ENCODE measurements around the gene LDAH. TPM values are rescaled to one million over a fixed set of nuclear protein-coding genes. Genes with fewer than 3 reads are reported as not detected.

The LDAH gene
- total and polyA plus RNA-seq, 4 donors = 5.0 to 30.8 (median 11.5) TPM

- 89 to 90% methylated on average over 2 of the region's 2 CpGs for WGBS, 2 donors
- no peak for ATAC-seq (ENCODE audit: insufficient read depth, low FRiP score)
Observed at GRCh38 chr2:20696366-20696765, 126.5 kb downstream of the LDAH start.

GRCh38 chr2:20693317-20693716, 129.6 kb downstream of the LDAH start:
- no peak overlapping the region for H3K9ac ChIP-seq (ENCODE audit: insufficient read depth in 1 of 2, low read length in 2 of 2)
- H3K4me1 ChIP-seq (ENCODE audit: control insufficient read depth in 5 of 5, insufficient read depth in 5 of 5, low read length in 5 of 5) = peaks cover 0 to 35% (median 2%) of the 10 kb centered on the region in 5 donors
- no peaks in the 10 kb centered on the region for H3K27me3 ChIP-seq (ENCODE audit: control insufficient read depth in 3 of 3, insufficient read depth in 3 of 3, low read length in 2 of 3)
- no peak overlapping the region for H3K4me3 ChIP-seq
- no peak for ATAC-seq (ENCODE audit: insufficient read depth, low FRiP score)
- no peaks in the 10 kb centered on the region for H3K9me3 ChIP-seq (ENCODE audit: control insufficient read depth in 4 of 4, insufficient read depth in 3 of 4, low read length in 3 of 4)
- H3K36me3 ChIP-seq (ENCODE audit: control insufficient read depth in 4 of 4, insufficient read depth in 4 of 4, low read length in 4 of 4) = peaks cover 0 to 10% (median 0%) of the 10 kb centered on the region in 4 donors
- 84 to 92% methylated on average over 3 of the region's 3 CpGs for WGBS, 2 donors
- no peak for DNase-seq
- TF ChIP-seq, protein P1, sequence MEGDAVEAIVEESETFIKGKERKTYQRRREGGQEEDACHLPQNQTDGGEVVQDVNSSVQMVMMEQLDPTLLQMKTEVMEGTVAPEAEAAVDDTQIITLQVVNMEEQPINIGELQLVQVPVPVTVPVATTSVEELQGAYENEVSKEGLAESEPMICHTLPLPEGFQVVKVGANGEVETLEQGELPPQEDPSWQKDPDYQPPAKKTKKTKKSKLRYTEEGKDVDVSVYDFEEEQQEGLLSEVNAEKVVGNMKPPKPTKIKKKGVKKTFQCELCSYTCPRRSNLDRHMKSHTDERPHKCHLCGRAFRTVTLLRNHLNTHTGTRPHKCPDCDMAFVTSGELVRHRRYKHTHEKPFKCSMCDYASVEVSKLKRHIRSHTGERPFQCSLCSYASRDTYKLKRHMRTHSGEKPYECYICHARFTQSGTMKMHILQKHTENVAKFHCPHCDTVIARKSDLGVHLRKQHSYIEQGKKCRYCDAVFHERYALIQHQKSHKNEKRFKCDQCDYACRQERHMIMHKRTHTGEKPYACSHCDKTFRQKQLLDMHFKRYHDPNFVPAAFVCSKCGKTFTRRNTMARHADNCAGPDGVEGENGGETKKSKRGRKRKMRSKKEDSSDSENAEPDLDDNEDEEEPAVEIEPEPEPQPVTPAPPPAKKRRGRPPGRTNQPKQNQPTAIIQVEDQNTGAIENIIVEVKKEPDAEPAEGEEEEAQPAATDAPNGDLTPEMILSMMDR (IDR thresholded peaks at IDR 0.05; ENCODE audit: control extremely low read depth, extremely low read depth) = no peak
- no peak overlapping the region for H3K27ac ChIP-seq (ENCODE audit: low read depth in 1 of 2, low read length in 1 of 2)

More at GRCh38 chr2:20696366-20696765, 126.5 kb downstream of the LDAH start:
- Histone ChIP-seq H3K27ac (ENCODE audit: low read depth in 1 of 2, low read length in 1 of 2) (no peak overlapping the region), H3K4me3 (no peak overlapping the region), H3K9me3 (ENCODE audit: control insufficient read depth in 4 of 4, insufficient read depth in 3 of 4, low read length in 3 of 4) (no peaks in the 10 kb centered on the region), H3K27me3 (ENCODE audit: control insufficient read depth in 3 of 3, insufficient read depth in 3 of 3, low read length in 2 of 3) (no peaks in the 10 kb centered on the region), H3K4me1 (ENCODE audit: control insufficient read depth in 5 of 5, insufficient read depth in 5 of 5, low read length in 5 of 5) (peaks cover 0 to 33% (median 2%) of the 10 kb centered on the region in 5 donors), H3K36me3 (ENCODE audit: control insufficient read depth in 4 of 4, insufficient read depth in 4 of 4, low read length in 4 of 4) (peaks cover 0 to 10% (median 1%) of the 10 kb centered on the region in 4 donors), H3K9ac (ENCODE audit: insufficient read depth in 1 of 2, low read length in 2 of 2) (no peak overlapping the region)
- TF ChIP-seq, protein P1 (IDR thresholded peaks at IDR 0.05; ENCODE audit: control extremely low read depth, extremely low read depth) = no peak
- peak; percentile 60 to 77 (median 68) for DNase-seq

DNA sequence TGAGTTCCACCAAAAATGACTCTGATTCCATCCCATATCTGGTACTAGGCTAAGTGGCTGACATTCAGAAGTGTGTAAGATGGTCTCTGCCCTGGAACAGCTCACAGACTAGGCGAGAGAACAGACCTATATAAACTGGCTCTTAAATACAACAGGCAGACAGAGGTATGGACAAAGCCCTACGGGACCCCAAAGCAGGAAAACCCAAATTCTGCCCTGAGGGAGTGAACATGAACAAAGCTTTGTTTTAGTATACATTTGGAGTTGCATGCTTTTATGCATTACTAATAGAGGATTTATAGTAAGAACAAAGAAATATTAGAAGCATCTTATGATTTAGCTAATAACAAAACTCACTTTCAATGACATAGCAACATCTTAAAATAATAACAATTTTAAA, 130.8 kb downstream of the LDAH start:
- WGBS, 2 donors = 96 to 98% methylated on average over 2 of the region's 2 CpGs
- no peaks in the 10 kb centered on the region for H3K27me3 ChIP-seq (ENCODE audit: control insufficient read depth in 3 of 3, insufficient read depth in 3 of 3, low read length in 2 of 3)

More for the DNA sequence above, 130.8 kb downstream of the LDAH start:
- DNase-seq (no peak), ATAC-seq (ENCODE audit: insufficient read depth, low FRiP score) (no peak)
- Histone ChIP-seq H3K4me3 (no peak overlapping the region), H3K27ac (ENCODE audit: low read depth in 1 of 2, low read length in 1 of 2) (no peak overlapping the region), H3K9ac (ENCODE audit: insufficient read depth in 1 of 2, low read length in 2 of 2) (no peak overlapping the region), H3K36me3 (ENCODE audit: control insufficient read depth in 4 of 4, insufficient read depth in 4 of 4, low read length in 4 of 4) (peaks cover 0 to 10% (median 2%) of the 10 kb centered on the region in 4 donors), H3K9me3 (ENCODE audit: control insufficient read depth in 4 of 4, insufficient read depth in 3 of 4, low read length in 3 of 4) (no peaks in the 10 kb centered on the region), H3K4me1 (ENCODE audit: control insufficient read depth in 5 of 5, insufficient read depth in 5 of 5, low read length in 5 of 5) (peaks cover 0 to 35% (median 2%) of the 10 kb centered on the region in 5 donors)
- TF ChIP-seq, protein P1 (IDR thresholded peaks at IDR 0.05; ENCODE audit: control extremely low read depth, extremely low read depth) = no peak
